OCI-LY1 (cell line): ENCODE data around the gene COQ5.

Experiments
- H2AFZ ChIP-seq: fragments of 200-600 bp; sonication (generic), shearing (Covaris generic); 2 replicates; pipeline ENCODE4 v1.6.0; 2014; ENCODE audit warnings: antibody characterized with exemption, mild to moderate bottlenecking, low read length
- H3F3A ChIP-seq: fragments of 200-600 bp; sonication (generic), shearing (Covaris generic); 2 replicates; pipeline ENCODE4 v1.6.0; 2014; ENCODE audit warnings: mild to moderate bottlenecking, antibody characterized with exemption, low read length, moderate library complexity; ENCODE audit not compliant: insufficient read depth
- H3K27ac ChIP-seq: fragments of 200-600 bp; sonication (generic); 2 replicates; pipeline ENCODE4 v1.5.1; 2014; ENCODE audit warnings: low read length, mixed run types, mild to moderate bottlenecking, low read depth; ENCODE audit not compliant: poor library complexity, severe bottlenecking
- H3K27me3 ChIP-seq: fragments of 200-600 bp; sonication (generic); 2 replicates; pipeline ENCODE4 v1.6.0; 2014; ENCODE audit warnings: antibody characterized with exemption, mild to moderate bottlenecking, low read length, moderate library complexity; ENCODE audit not compliant: insufficient read depth
- H3K36me3 ChIP-seq: fragments of 200-600 bp; sonication (generic); 2 replicates; pipeline ENCODE4 v1.6.1; 2014; ENCODE audit warnings: mild to moderate bottlenecking, antibody characterized with exemption, low read length, moderate library complexity, mixed read lengths; ENCODE audit not compliant: insufficient read depth
- H3K4me1 ChIP-seq: fragments of 200-600 bp; sonication (generic); 2 replicates; pipeline ENCODE4 v1.5.1; 2014; ENCODE audit warnings: mild to moderate bottlenecking, low read length, moderate library complexity; ENCODE audit not compliant: insufficient read depth, severe bottlenecking
- H3K4me2 ChIP-seq: fragments of 200-600 bp; sonication (generic), shearing (Covaris generic); 2 replicates; pipeline ENCODE4 v1.6.1; 2014; ENCODE audit warnings: low read length
- H3K4me3 ChIP-seq: fragments of 200-600 bp; sonication (generic); 2 replicates; pipeline ENCODE4 v1.5.1; 2014; ENCODE audit warnings: low read length, low read depth, mild to moderate bottlenecking, mixed read lengths; ENCODE audit not compliant: poor library complexity, severe bottlenecking
- H3K79me2 ChIP-seq: fragments of 200-600 bp; shearing (Covaris generic); 2 replicates; pipeline ENCODE4 v1.6.1; 2016; ENCODE audit warnings: mixed run types, low read length, mixed read lengths; ENCODE audit not compliant: insufficient read depth
- H3K9ac ChIP-seq: fragments of 200-600 bp; sonication (generic), shearing (Covaris generic); 2 replicates; pipeline ENCODE4 v1.6.1; 2014; ENCODE audit warnings: mild to moderate bottlenecking, low read length, mixed read lengths
- H3K9me2 ChIP-seq: fragments of 200-600 bp; sonication (generic), shearing (Covaris generic); 2 replicates; pipeline ENCODE4 v1.6.1; 2014; ENCODE audit warnings: low read depth, mild to moderate bottlenecking, low read length, mixed read lengths
- H3K9me3 ChIP-seq: fragments of 200-600 bp; shearing (Covaris generic); 2 replicates; pipeline ENCODE4 v1.6.1; 2014; ENCODE audit warnings: low read length, mixed read lengths
- H4K20me1 ChIP-seq: fragments of 200-600 bp; sonication (generic), shearing (Covaris generic); 2 replicates; pipeline ENCODE4 v1.6.0; 2016; ENCODE audit warnings: mild to moderate bottlenecking, low read length; ENCODE audit not compliant: insufficient read depth
- EZH2 ChIP-seq: fragments of 200-600 bp; sonication (generic), shearing (Covaris generic); IDR thresholded peaks from 2 replicates; pipeline ENCODE4 v1.8.0; 2017; ENCODE audit warnings: borderline replicate concordance, mixed run types, mild to moderate bottlenecking, antibody characterized with exemption, low read length, moderate library complexity, mixed read lengths
- TF ChIP-seq, protein P1 (sequence below): fragments of 200-600 bp; sonication (generic), shearing (Covaris generic); IDR thresholded peaks from 2 replicates; pipeline ENCODE4 v1.5.1; 2017; ENCODE audit warnings: mild to moderate bottlenecking, antibody characterized with exemption, low read length, moderate library complexity, mixed read lengths

The COQ5 gene

GRCh38 chr12:120483621-120484020, 45.3 kb downstream of the COQ5 start:
- Histone ChIP-seq H2AFZ (no peak overlapping the region), H3K9me2 (no peaks in the 10 kb centered on the region), H3K36me3 (peaks cover 4% of the 10 kb centered on the region; the same call in 1 of the 2 replicates), H3K9me3 (no peaks in the 10 kb centered on the region), H3K9ac (no peak overlapping the region), H3K27ac (no peak overlapping the region), H3F3A (no peaks in the 10 kb centered on the region), H3K4me2 (no peak overlapping the region), H3K4me3 (no peak overlapping the region), H4K20me1 (no peaks in the 10 kb centered on the region), H3K27me3 (no peaks in the 10 kb centered on the region), H3K79me2 (no peaks in the 10 kb centered on the region), H3K4me1 (peaks cover 14% of the 10 kb centered on the region)
- TF ChIP-seq EZH2, result no peak
- TF ChIP-seq, protein P1, sequence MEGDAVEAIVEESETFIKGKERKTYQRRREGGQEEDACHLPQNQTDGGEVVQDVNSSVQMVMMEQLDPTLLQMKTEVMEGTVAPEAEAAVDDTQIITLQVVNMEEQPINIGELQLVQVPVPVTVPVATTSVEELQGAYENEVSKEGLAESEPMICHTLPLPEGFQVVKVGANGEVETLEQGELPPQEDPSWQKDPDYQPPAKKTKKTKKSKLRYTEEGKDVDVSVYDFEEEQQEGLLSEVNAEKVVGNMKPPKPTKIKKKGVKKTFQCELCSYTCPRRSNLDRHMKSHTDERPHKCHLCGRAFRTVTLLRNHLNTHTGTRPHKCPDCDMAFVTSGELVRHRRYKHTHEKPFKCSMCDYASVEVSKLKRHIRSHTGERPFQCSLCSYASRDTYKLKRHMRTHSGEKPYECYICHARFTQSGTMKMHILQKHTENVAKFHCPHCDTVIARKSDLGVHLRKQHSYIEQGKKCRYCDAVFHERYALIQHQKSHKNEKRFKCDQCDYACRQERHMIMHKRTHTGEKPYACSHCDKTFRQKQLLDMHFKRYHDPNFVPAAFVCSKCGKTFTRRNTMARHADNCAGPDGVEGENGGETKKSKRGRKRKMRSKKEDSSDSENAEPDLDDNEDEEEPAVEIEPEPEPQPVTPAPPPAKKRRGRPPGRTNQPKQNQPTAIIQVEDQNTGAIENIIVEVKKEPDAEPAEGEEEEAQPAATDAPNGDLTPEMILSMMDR, result no peak

- Histone ChIP-seq H3K9me2 (no peaks in the 10 kb centered on the region), H3K79me2 (no peaks in the 10 kb centered on the region), H2AFZ (no peak overlapping the region), H3K4me2 (no peak overlapping the region), H3K4me1 (peaks cover 14% of the 10 kb centered on the region), H3K27ac (no peak overlapping the region), H3K9me3 (no peaks in the 10 kb centered on the region), H4K20me1 (no peaks in the 10 kb centered on the region), H3K36me3 (peaks cover 4% of the 10 kb centered on the region; the same call in 1 of the 2 replicates), H3F3A (no peaks in the 10 kb centered on the region), H3K9ac (no peak overlapping the region), H3K27me3 (no peaks in the 10 kb centered on the region), H3K4me3 (no peak overlapping the region)
- TF ChIP-seq, protein P1, result no peak
- TF ChIP-seq EZH2, result no peak
Observed at GRCh38 chr12:120481022-120481767, 47.8 kb downstream of the COQ5 start.

- Histone ChIP-seq H3K4me2 (no peak overlapping the region), H3K4me3 (no peak overlapping the region), H2AFZ (no peak overlapping the region)
Observed at GRCh38 chr12:120480211-120480610, 48.7 kb downstream of the COQ5 start.

More at GRCh38 chr12:120480211-120480610, 48.7 kb downstream of the COQ5 start:
- no peak overlapping the region for H3K9ac ChIP-seq
- no peaks in the 10 kb centered on the region for H3K9me2 ChIP-seq
- H3K27ac ChIP-seq, result peak overlapping the region; percentile 12
- H3K36me3 ChIP-seq, result peaks cover 4% of the 10 kb centered on the region; the same call in 1 of the 2 replicates
- peaks cover 18% of the 10 kb centered on the region for H3K4me1 ChIP-seq
- TF ChIP-seq, protein P1, result no peak
- no peak for TF ChIP-seq EZH2
- H3F3A ChIP-seq, result no peaks in the 10 kb centered on the region
- H3K79me2 ChIP-seq, result no peaks in the 10 kb centered on the region
- no peaks in the 10 kb centered on the region for H4K20me1 ChIP-seq
- H3K27me3 ChIP-seq, result no peaks in the 10 kb centered on the region
- no peaks in the 10 kb centered on the region for H3K9me3 ChIP-seq
